A549 (cell line): Measurements from ENCODE around the gene TTLL9. TPM values are rescaled to one million over a fixed set of nuclear protein-coding genes. Genes with fewer than 3 reads are reported as not detected.

Source experiments
- ATAC-seq, 2 experiments: fragments of 200-7000 bp in 1 of 2; fragments of >200 bp in 1 of 2; cut with Nextera tagmentation in 1 of 2; cut with Tn5 transposase in 1 of 2; 3 replicates each; pipeline versions ENCODE4 v1.8.0 to v1.9.1; 2018 to 2020; ENCODE audit warnings: mild to moderate bottlenecking in 1 of 2, moderate library complexity in 1 of 2
- CTCF ChIA-PET: fragments of 300-600 bp; sonication (Branson Sonifier 250); formaldehyde crosslinking; extraction: SDS; loops from one replicate; lab custom pipeline; 2021; ENCODE audit warnings: antibody characterized with exemption, inconsistent platforms; lab: Yijun Ruan, JAX
- POLR2A ChIA-PET: fragments of 350-600 bp; formaldehyde crosslinking; extraction: SDS; loops from one replicate; lab custom pipeline; 2021; ENCODE audit warnings: antibody characterized with exemption, inconsistent platforms; lab: Yijun Ruan, JAX
- DNase-seq, 2 experiments: peaks; one replicate each; pipeline versions ENCODE4 v3.0.0 to v3.0.0-alpha.2; 2011 to 2016; ENCODE audit warnings: low read depth in 1 of 2, low spot score in 1 of 2
- FAIRE-seq: peaks from 2 replicates; lab custom pipeline; 2011; peaks lifted over from hg19 to GRCh38; lab: Jason Lieb, UNC
- H3K27ac ChIP-seq, 2 experiments: fragments of >200 bp; sonication (Bioruptor Twin); formaldehyde crosslinking; 3 replicates each; pipeline ENCODE4 v1.5.1; 2016 to 2017
- H3K4me1 ChIP-seq: fragments of >200 bp; sonication (Bioruptor Twin); formaldehyde crosslinking; 3 replicates; pipeline ENCODE4 v1.6.1; 2016
- H3K4me2 ChIP-seq: fragments of >200 bp; sonication (Bioruptor Twin); formaldehyde crosslinking; 3 replicates; pipeline ENCODE4 v1.6.1; 2016
- H3K4me3 ChIP-seq: fragments of >200 bp; sonication (Bioruptor Twin); formaldehyde crosslinking; 3 replicates; pipeline ENCODE4 v1.5.1; 2016
- H3K9me3 ChIP-seq: fragments of >200 bp; sonication (Bioruptor Twin); formaldehyde crosslinking; 3 replicates; pipeline ENCODE4 v1.6.1; 2016
- BCL3 ChIP-seq: fragments of >200 bp; sonication (Bioruptor Twin); formaldehyde crosslinking; IDR thresholded peaks from 3 replicates; pipeline ENCODE4 v1.6.1; 2016
- CBX2 ChIP-seq: fragments of 200-600 bp; sonication (generic); IDR thresholded peaks from 2 replicates; pipeline ENCODE4 v1.6.1; 2016; ENCODE audit warnings: low read depth, mild to moderate bottlenecking, borderline replicate concordance
- CHD2 ChIP-seq: fragments of 150-350 bp; IDR thresholded peaks from 2 replicates; pipeline ENCODE4 v1.6.1; 2014; ENCODE audit warnings: low read length; ENCODE audit not compliant: partially characterized antibody
- CHD4 ChIP-seq: fragments of 200-600 bp; sonication (generic); IDR thresholded peaks from 2 replicates; pipeline ENCODE4 v1.6.1; 2016; ENCODE audit warnings: antibody characterized with exemption, mild to moderate bottlenecking, borderline replicate concordance
- EHF ChIP-seq: fragments of 250-450 bp; sonication (Bioruptor Pico); IDR thresholded peaks from 2 replicates; pipeline ENCODE4 v1.5.0; 2020; ENCODE audit warnings: mild to moderate bottlenecking
- EP300 ChIP-seq, 2 experiments: fragments of >200 bp; sonication (Bioruptor Twin); formaldehyde crosslinking; IDR thresholded peaks; 2 replicates in 1 of 2; 3 replicates in 1 of 2; pipeline ENCODE4 v1.6.1; 2016 to 2017
- ESRRA ChIP-seq: fragments of 150-350 bp; IDR thresholded peaks from 2 replicates; pipeline ENCODE4 v1.6.1; 2014; ENCODE audit warnings: mild to moderate bottlenecking, low read length, borderline replicate concordance
- GATA3 ChIP-seq: IDR thresholded peaks from 2 replicates; pipeline ENCODE4 v1.6.1; 2012; ENCODE audit warnings: borderline replicate concordance
- HDAC2 ChIP-seq: fragments of 200-600 bp; sonication (generic); IDR thresholded peaks from 2 replicates; pipeline ENCODE4 v1.6.1; 2016
- HOXA7 ChIP-seq: fragments of 250-450 bp; sonication (Bioruptor Pico); IDR thresholded peaks from 2 replicates; pipeline ENCODE4 v1.5.0; 2020; ENCODE audit warnings: mild to moderate bottlenecking, moderate library complexity
- HOXB5 ChIP-seq: fragments of 250-450 bp; sonication (Bioruptor Pico); IDR thresholded peaks from 2 replicates; pipeline ENCODE4 v1.5.0; 2020; ENCODE audit warnings: mild to moderate bottlenecking, moderate library complexity
- KDM1A ChIP-seq: fragments of 200-600 bp; sonication (generic); IDR thresholded peaks from 2 replicates; pipeline ENCODE4 v1.6.1; 2016; ENCODE audit warnings: low read depth, mild to moderate bottlenecking
- KDM5A ChIP-seq: fragments of 200-600 bp; sonication (generic); IDR thresholded peaks from 2 replicates; pipeline ENCODE4 v1.6.1; 2016; ENCODE audit warnings: antibody characterized with exemption, mild to moderate bottlenecking
- NFE2L2 ChIP-seq: fragments of 150-350 bp; conservative IDR thresholded peaks from 2 replicates; pipeline ENCODE4 v1.6.1; 2014; ENCODE audit warnings: low read length
- NR3C1 ChIP-seq: fragments of >200 bp; sonication (Bioruptor Twin); formaldehyde crosslinking; IDR thresholded peaks from 3 replicates; pipeline ENCODE4 v1.6.1; 2017
- PHF8 ChIP-seq: fragments of 200-600 bp; sonication (generic); IDR thresholded peaks from 2 replicates; pipeline ENCODE4 v1.6.1; 2016; ENCODE audit warnings: low read depth, mild to moderate bottlenecking, antibody characterized with exemption, moderate library complexity, borderline replicate concordance
- POLR2AphosphoS2 ChIP-seq: conservative IDR thresholded peaks from 2 replicates; pipeline ENCODE4 v1.6.1; 2012; ENCODE audit warnings: low read length, improper control_type of control experiment, inconsistent platforms
- RAD21 ChIP-seq, 2 experiments: fragments of >200 bp in 1 of 2; sonication (Bioruptor Twin) in 1 of 2; formaldehyde crosslinking in 1 of 2; IDR thresholded peaks in 1 of 2; conservative IDR thresholded peaks in 1 of 2; 2 replicates in 1 of 2; 3 replicates in 1 of 2; pipeline ENCODE4 v1.6.1; 2012 to 2018; ENCODE audit warnings: inconsistent platforms in 1 of 2
- RARB ChIP-seq: fragments of 250-450 bp; sonication (Bioruptor Pico); IDR thresholded peaks from 2 replicates; pipeline ENCODE4 v1.8.0; 2021; ENCODE audit warnings: mild to moderate bottlenecking, moderate library complexity
- RCOR1 ChIP-seq: fragments of 150-350 bp; IDR thresholded peaks from 2 replicates; pipeline ENCODE4 v1.6.1; 2014; ENCODE audit warnings: antibody characterized with exemption, low read length, low read depth
- RFX5 ChIP-seq: fragments of 450-650 bp; IDR thresholded peaks from 2 replicates; pipeline ENCODE4 v1.7.1; 2014; ENCODE audit warnings: antibody characterized with exemption, mild to moderate bottlenecking, moderate library complexity
- RNF2 ChIP-seq: fragments of 200-600 bp; sonication (generic); IDR thresholded peaks from 2 replicates; pipeline ENCODE4 v1.6.1; 2016; ENCODE audit warnings: low read depth, mild to moderate bottlenecking, antibody characterized with exemption, moderate library complexity, borderline replicate concordance
- TFCP2L1 ChIP-seq: fragments of 250-450 bp; sonication (Bioruptor Pico); IDR thresholded peaks from 2 replicates; pipeline ENCODE4 v1.5.0; 2021; ENCODE audit warnings: mild to moderate bottlenecking
- ZC3H11A ChIP-seq: fragments of 450-650 bp; IDR thresholded peaks from 2 replicates; pipeline ENCODE4 v1.6.1; 2014; ENCODE audit warnings: antibody characterized with exemption, mild to moderate bottlenecking
- ZFP36 ChIP-seq: fragments of 450-650 bp; IDR thresholded peaks from 2 replicates; pipeline ENCODE4 v1.6.1; 2014; ENCODE audit warnings: borderline replicate concordance; ENCODE audit not compliant: partially characterized antibody
- ZNF302 ChIP-seq: fragments of 250-450 bp; sonication (Bioruptor Pico); IDR thresholded peaks from 2 replicates; pipeline ENCODE4 v1.9.0; 2021; ENCODE audit warnings: inconsistent platforms, mild to moderate bottlenecking, moderate library complexity
- ZSCAN20 ChIP-seq: fragments of 250-450 bp; sonication (Bioruptor Pico); IDR thresholded peaks from 2 replicates; pipeline ENCODE4 v1.8.0; 2022; ENCODE audit warnings: mild to moderate bottlenecking, moderate library complexity
- WGBS: methylation state at CpG from one replicate; pipeline ENCODE4 v1.1.6; 2017; ENCODE audit errors: missing lambda C conversion rate; 5-methylcytosine and 5-hydroxymethylcytosine counted together
- polyA plus RNA-seq, 4 experiments: library from polyadenylated mRNA; depleted of rRNA in 3 of 4; stranded (reverse); fragments of >200 nt; fragmentation: RNase III in 1 of 4; extraction: RNeasy Plus Mini Kit Qiagen cat#74134 plus additional on column Dnase treatment in 1 of 4; gene quantifications; 2 replicates in 3 of 4; 3 replicates in 1 of 4; pipeline ENCODE4 v1.2.3, GENCODE V29; 2011 to 2017
- TF ChIP-seq, protein P1 (sequence below): IDR thresholded peaks from 2 replicates; pipeline ENCODE4 v1.6.1; 2012; ENCODE audit warnings: low read depth, borderline replicate concordance
- TF ChIP-seq, protein P2 (sequence below): IDR thresholded peaks from 2 replicates; pipeline ENCODE4 v1.6.1; 2012
- TF ChIP-seq, protein P3 (sequence below): fragments of 250-450 bp; sonication (Bioruptor Pico); IDR thresholded peaks from 2 replicates; pipeline ENCODE4 v1.5.0; 2021; ENCODE audit warnings: mild to moderate bottlenecking, moderate library complexity, borderline replicate concordance
- TF ChIP-seq, protein P4 (sequence below): fragments of 150-350 bp; IDR thresholded peaks from 2 replicates; pipeline ENCODE4 v1.6.1; 2014; ENCODE audit warnings: low read depth, mild to moderate bottlenecking, low read length

Gene TTLL9
- polyA plus RNA-seq, 2 of the 4 experiments (the other 2 are of a cell fraction): 0.06 to 0.15 TPM

- Histone ChIP-seq H3K4me2 (no peak overlapping the region), H3K9me3 (no peaks in the 10 kb centered on the region), H3K27ac (no peak overlapping the region), H3K4me3 (no peak overlapping the region), H3K4me1 (peaks cover 12% of the 10 kb centered on the region; the same call in 2 of the 3 replicates)
- FAIRE-seq: no peak
- POLR2A ChIA-PET: no interaction called here
- ATAC-seq: no peak
- CTCF ChIA-PET: interaction anchor here (0.6 to 3.9 kb wide), 10 partner anchors 11 to 80 kb away, joined by 3 to 22 read pairs (median 6); partner anchors contain the start of genes FOXS1 and PDRG1
- DNase-seq: no peak
- TF ChIP-seq ZNF302 (CRISPR knock-in tag) (no peak), ZFP36 (no peak), CBX2 (no peak), RNF2 (no peak), BCL3 (no peak), NFE2L2 (no peak), ESRRA (no peak), POLR2AphosphoS2 (no peak), RARB (CRISPR knock-in tag) (no peak), HOXA7 (CRISPR knock-in tag) (no peak), PHF8 (no peak), KDM5A (no peak), TFCP2L1 (no peak), CHD2 (no peak), ZSCAN20 (CRISPR knock-in tag) (no peak), RCOR1 (no peak), EP300 (IDR thresholded peaks at IDR 0.05) (no peak), HOXB5 (CRISPR knock-in tag) (no peak)
- TF ChIP-seq, protein P1, sequence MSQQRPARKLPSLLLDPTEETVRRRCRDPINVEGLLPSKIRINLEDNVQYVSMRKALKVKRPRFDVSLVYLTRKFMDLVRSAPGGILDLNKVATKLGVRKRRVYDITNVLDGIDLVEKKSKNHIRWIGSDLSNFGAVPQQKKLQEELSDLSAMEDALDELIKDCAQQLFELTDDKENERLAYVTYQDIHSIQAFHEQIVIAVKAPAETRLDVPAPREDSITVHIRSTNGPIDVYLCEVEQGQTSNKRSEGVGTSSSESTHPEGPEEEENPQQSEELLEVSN: no peak
- 71% methylated on average over 6 of the region's 6 CpGs for WGBS
Observed at GRCh38 chr20:31872406-31872805, 2.0 kb downstream of the TTLL9 start.

DNA sequence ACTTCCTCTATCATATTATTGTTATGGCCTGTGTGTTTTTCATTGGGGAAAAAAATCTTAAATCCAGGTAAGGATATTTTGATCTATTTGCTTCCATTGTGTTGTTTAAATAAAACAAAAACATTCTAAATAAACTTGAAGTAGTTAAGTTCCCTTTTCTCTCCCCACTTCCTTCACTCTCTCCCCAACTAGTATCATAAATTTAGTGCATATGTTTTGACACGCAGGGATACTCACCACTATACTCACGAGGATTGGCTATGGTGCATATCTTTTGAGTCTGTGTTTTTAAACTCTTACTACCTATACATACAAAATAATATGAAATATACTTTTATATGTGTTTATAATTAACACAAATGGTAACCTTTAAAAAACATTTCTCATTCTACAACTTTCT is 5.2 kb downstream of the TTLL9 start:
- ChIA-PET POLR2A (no interaction called here), CTCF (interaction anchor here (1.1 kb wide), 1 partner anchor 23 kb away, joined by 3 read pairs; no protein-coding TSS in a partner anchor)
- no peak for DNase-seq
- no peaks in the 10 kb centered on the region for H3K9me3 ChIP-seq
- FAIRE-seq: no peak
- TF ChIP-seq NR3C1 (no peak), EP300 (IDR thresholded peaks at IDR 0.05) (no peak), NFE2L2 (no peak), RNF2 (no peak), ZC3H11A (no peak), GATA3 (no peak), KDM1A (no peak), CBX2 (no peak), HDAC2 (no peak), RAD21 (conservative IDR thresholded peaks at IDR 0.05 in 1 of 2, IDR thresholded peaks at IDR 0.05 in 1 of 2) (no peak), CHD4 (no peak), RFX5 (no peak), EHF (CRISPR knock-in tag) (no peak)
- TF ChIP-seq, protein P2, sequence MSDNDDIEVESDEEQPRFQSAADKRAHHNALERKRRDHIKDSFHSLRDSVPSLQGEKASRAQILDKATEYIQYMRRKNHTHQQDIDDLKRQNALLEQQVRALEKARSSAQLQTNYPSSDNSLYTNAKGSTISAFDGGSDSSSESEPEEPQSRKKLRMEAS: no peak
- TF ChIP-seq, protein P3, sequence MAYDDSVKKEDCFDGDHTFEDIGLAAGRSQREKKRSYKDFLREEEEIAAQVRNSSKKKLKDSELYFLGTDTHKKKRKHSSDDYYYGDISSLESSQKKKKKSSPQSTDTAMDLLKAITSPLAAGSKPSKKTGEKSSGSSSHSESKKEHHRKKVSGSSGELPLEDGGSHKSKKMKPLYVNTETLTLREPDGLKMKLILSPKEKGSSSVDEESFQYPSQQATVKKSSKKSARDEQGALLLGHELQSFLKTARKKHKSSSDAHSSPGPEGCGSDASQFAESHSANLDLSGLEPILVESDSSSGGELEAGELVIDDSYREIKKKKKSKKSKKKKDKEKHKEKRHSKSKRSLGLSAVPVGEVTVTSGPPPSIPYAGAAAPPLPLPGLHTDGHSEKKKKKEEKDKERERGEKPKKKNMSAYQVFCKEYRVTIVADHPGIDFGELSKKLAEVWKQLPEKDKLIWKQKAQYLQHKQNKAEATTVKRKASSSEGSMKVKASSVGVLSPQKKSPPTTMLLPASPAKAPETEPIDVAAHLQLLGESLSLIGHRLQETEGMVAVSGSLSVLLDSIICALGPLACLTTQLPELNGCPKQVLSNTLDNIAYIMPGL: no peak
- TF ChIP-seq, protein P4, sequence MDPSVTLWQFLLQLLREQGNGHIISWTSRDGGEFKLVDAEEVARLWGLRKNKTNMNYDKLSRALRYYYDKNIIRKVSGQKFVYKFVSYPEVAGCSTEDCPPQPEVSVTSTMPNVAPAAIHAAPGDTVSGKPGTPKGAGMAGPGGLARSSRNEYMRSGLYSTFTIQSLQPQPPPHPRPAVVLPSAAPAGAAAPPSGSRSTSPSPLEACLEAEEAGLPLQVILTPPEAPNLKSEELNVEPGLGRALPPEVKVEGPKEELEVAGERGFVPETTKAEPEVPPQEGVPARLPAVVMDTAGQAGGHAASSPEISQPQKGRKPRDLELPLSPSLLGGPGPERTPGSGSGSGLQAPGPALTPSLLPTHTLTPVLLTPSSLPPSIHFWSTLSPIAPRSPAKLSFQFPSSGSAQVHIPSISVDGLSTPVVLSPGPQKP: no peak
- peaks cover 5% of the 10 kb centered on the region; the same call in 2 of the 3 replicates for H3K4me1 ChIP-seq
- WGBS: 72% methylated on average over 2 of the region's 2 CpGs
- H3K4me2 ChIP-seq: no peak overlapping the region
- no peak for ATAC-seq
- no peak overlapping the region for H3K27ac ChIP-seq
- H3K4me3 ChIP-seq: no peak overlapping the region
